ENCODE results near the gene TBC1D1.

Gene TBC1D1

DNA sequence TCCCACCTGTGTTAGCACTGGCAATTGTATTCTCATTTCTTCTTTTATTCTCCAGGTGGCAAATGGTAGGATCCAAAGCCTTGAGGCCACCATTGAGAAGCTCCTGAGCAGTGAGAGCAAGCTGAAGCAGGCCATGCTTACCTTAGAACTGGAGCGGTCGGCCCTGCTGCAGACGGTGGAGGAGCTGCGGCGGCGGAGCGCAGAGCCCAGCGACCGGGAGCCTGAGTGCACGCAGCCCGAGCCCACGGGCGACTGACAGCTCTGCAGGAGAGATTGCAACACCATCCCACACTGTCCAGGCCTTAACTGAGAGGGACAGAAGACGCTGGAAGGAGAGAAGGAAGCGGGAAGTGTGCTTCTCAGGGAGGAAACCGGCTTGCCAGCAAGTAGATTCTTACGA lies 246.2 kb downstream of the TBC1D1 start:
- TF ChIP-seq, protein P1, sequence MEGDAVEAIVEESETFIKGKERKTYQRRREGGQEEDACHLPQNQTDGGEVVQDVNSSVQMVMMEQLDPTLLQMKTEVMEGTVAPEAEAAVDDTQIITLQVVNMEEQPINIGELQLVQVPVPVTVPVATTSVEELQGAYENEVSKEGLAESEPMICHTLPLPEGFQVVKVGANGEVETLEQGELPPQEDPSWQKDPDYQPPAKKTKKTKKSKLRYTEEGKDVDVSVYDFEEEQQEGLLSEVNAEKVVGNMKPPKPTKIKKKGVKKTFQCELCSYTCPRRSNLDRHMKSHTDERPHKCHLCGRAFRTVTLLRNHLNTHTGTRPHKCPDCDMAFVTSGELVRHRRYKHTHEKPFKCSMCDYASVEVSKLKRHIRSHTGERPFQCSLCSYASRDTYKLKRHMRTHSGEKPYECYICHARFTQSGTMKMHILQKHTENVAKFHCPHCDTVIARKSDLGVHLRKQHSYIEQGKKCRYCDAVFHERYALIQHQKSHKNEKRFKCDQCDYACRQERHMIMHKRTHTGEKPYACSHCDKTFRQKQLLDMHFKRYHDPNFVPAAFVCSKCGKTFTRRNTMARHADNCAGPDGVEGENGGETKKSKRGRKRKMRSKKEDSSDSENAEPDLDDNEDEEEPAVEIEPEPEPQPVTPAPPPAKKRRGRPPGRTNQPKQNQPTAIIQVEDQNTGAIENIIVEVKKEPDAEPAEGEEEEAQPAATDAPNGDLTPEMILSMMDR (IDR thresholded peaks at IDR 0.05; ENCODE audit: low read depth, low read length), result no peak
- H3K4me3 ChIP-seq (ENCODE audit: low read depth, low read length), result no peak overlapping the region

DNA sequence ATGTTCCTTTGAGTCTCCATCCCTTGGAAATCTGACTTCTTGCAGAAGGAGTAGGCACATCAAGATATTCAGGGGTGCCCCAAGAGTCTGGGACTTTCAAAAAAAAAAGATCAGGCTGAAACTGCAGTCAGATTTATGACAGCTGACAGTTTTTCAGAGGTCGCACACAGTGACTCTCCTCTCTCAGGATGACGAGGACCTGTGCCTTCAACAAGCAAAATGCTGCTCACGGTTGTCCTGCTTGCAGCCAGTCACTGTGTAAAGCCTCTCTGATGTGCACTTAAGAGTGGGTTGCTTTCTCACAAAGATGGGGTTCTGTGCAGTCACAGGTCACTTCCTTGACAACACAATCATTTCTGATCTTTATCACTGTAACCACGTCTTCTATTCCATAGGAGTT lies 247.5 kb downstream of the TBC1D1 start:
- no peak overlapping the region for H3K4me3 ChIP-seq (ENCODE audit: low read depth, low read length)
- TF ChIP-seq, protein P1 (IDR thresholded peaks at IDR 0.05; ENCODE audit: low read depth, low read length), result no peak

DNA sequence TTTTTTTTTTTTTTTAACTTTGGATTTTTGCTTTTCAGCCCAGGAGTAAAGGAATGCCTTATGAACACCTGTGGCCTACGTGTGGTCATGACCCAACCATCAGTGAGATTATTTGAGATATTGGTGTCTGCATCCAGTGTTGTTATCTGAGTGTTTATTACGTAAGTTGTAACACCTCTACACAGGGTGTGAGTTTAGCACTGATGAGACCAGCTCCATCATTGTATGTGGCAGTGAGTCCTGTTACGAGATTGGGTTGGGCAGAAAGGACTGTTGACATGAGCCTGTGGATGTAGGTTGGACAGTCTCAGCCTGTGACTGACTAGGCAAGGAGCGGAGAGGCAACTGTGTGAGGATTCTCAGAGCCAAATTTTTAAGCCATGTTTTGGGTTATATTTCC lies 248.3 kb downstream of the TBC1D1 start:
- TF ChIP-seq, protein P1 (IDR thresholded peaks at IDR 0.05; ENCODE audit: low read depth, low read length), result no peak
- H3K4me3 ChIP-seq (ENCODE audit: low read depth, low read length), result no peak overlapping the region

DNA sequence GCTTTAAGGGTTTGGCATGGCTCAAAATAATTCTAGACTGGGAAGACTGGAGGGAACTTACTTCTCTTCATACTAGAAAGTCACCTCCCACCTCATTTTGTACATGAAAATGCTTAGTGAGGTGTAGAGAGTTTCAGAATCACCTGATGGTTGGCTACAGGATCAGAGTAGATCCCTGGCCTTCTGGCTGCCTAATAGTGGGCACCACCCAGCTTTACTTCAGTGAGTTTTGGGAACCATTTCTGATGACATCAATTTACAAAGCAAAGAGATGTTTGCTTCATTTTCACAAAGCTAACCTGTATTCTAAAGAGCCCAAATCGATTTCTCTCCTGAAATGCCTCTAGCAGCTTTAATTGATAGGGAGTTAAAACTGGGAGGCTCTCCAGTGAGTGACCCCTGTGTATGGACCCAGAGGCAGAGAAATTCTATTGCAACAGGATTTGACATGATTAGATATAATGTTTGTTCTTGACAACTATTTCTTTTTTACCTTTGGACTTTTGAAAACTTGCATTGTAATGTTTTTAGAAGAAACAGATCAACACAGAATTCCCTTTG lies 249.8 kb downstream of the TBC1D1 start:
- no peak overlapping the region for H3K4me3 ChIP-seq (ENCODE audit: low read depth, low read length)
- TF ChIP-seq, protein P1 (IDR thresholded peaks at IDR 0.05; ENCODE audit: low read depth, low read length), result no peak

DNA sequence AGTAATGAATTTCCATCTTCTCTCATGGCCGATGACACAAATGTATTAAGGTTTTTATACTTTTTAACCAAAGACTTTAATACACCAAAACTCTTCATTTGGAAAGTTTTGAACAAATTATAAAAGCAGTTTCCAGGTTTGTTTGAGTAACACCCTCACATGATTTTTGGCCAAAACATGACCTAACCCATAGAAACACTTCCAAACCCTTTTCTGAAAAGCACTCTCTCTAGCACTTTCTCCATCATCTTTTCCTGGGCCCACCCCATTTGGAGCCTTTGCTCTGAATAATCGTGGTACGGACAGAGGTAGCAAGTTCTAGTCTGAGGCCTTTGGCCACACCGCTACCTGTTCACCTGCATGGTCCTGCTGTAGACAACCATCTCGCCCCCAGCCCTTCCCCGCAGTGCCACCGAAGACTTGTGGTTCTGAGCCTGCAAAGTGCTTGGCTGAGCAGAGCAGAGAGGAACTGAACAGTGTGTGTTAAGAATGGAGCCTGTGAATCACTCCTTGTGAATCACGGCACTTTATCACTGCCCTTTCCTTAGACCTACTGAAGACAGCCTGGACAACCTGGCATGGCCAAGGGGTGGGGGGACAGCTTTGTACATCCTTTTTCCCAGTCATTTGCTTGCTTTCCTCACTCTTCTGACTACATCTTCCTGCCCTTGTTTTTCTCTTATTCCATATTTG lies 251.1 kb downstream of the TBC1D1 start:
- no peak overlapping the region for H3K4me3 ChIP-seq (ENCODE audit: low read depth, low read length)
- TF ChIP-seq, protein P1 (IDR thresholded peaks at IDR 0.05; ENCODE audit: low read depth, low read length), result no peak

DNA sequence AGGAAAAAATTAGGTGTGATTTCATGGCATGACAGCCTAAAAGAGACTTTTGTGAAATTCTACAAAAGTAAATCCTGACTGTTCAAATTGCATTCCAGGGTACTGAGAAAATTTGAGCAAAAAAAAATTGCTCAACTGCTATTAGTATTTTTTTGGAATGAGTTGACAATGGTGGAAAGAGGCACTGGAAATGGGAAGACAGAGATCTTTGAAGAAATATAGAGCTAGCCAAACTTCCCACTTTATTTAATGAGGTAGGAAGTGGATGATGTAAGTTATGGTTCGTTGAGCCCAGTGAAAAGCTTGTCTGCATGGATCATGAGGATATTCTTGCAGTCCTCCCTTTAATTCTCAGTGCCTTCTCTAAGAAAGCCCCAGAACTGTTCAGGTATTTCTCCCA lies 253.1 kb downstream of the TBC1D1 start:
- TF ChIP-seq, protein P1 (IDR thresholded peaks at IDR 0.05; ENCODE audit: low read depth, low read length), result no peak

DNA sequence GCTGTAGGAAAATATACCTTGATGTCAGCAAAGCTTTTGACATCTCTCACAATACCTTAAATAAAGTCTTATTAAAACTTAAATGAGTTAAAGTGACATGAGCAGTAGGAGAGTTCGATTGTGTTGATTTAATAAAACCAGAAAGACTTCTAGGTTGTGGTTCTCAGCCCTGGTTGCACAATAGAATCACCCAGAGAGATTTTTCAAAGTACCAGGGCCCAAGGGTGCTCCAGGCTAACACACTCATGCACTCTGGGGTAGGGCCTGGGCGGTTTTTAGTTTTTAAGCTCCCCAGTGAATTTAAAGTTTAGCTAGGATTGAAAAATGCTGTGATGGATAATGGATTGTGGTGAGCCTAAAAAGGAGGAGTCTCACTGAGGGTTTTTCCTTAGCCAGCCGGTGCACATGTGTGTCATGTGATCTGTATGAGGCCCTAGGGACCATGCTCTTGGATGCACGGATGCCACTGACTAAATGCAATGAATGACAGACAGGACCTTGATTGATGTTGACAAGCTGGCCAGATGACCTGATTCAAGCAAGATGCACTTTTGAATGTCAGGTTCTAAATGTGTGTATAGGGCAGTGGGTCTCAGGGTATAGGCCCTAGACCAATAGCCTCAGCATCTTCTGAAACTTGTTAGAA lies 254.3 kb downstream of the TBC1D1 start:
- TF ChIP-seq, protein P1 (IDR thresholded peaks at IDR 0.05; ENCODE audit: low read depth, low read length), result no peak
- no peak overlapping the region for H3K4me3 ChIP-seq (ENCODE audit: low read depth, low read length)

More for the DNA sequence above, 253.1 kb downstream of the TBC1D1 start:
- H3K4me3 ChIP-seq (ENCODE audit: low read depth, low read length), result no peak overlapping the region

All from WI38 (cell line).